K562 treated with DMSO at 1 percent for 12 hours (cell line): ENCODE data around the gene CES1. TPM values are rescaled to one million over a fixed set of nuclear protein-coding genes. Genes with fewer than 3 reads are reported as not detected.

Source experiments
- total RNA-seq: library from RNA; unstranded; fragments of 300-600 nt; gene quantifications from 2 replicates; pipeline ENCODE4 v1.2.3, GENCODE V29; 2022; ENCODE audit not compliant: insufficient read depth

CES1 gene
- total RNA-seq, result 0.63 and 0.64 TPM in 2 replicates

DNA sequence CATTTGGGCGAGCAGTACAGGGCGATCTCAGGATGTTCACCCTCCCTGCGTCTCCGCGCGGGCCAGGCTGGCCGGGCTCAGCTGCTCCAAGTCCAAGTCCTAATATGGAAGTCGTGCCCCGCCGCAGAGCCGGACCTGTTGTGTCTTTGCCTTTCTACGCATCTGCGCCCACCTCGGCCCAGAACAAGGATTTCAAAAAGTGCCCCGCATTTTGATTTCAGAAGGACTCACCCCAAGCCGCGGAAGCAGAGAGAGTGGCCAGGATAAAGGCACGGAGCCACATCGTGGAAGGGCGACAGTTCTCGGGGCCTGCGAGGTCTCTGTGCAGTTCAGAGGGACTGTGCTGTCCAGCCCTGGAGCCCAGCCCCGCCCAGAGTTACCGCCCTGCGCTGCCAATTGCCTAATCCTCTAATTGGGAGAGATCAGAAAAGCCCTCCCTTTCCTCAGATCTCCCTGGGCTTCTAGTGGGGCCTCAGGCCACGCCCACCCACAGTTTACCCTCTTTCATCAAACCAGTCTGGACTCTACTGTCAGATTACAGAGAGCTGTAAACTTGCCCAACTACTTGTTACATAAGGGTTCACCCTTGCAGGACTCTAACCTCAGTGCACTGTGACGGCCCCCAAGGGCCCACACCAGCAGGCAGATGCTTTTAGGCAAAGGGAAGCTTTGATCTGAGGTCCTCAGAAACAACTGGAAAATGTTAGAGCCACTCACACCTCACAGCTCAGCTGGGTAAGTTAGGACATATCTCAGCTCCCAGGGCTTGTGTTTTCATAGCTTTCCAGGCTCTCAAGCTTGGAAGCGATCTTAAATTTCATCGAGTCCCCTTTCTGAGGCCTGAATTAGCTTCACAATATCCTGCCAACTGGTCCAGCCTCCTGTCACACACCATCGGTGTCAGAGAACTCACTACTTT, at the start of gene CES1:
Gene CES1, minus strand, starts transcription at position 324 of the 919 bp plus-strand sequence. Its CDS starts 41 bp downstream, at position 283.

GRCh38 chr16:55875273-55875672, 42.4 kb upstream of the CES1 start, which contains the start of gene CES5A:
Gene CES5A (minus strand): TSS chr16:55875373. CDS start chr16:55875221, 152 bp downstream.

Other genes starting within 250 kb of the CES1 start
- gene SLC6A2, start 177.1 kb downstream of the CES1 start, total RNA-seq, result not detected in 2 replicates
- gene CES5A, start 42.3 kb upstream of the CES1 start, total RNA-seq, result not detected in 2 replicates